ENCODE data around the gene GTF3C1. TPM values are rescaled to one million over a fixed set of nuclear protein-coding genes. Genes with fewer than 3 reads are reported as not detected.

GTF3C1 gene
- total and polyA plus RNA-seq, 2 of the 8 experiments (the other 6 are each of a cell fraction or from before 2014, with no cell fraction given), result 89.3 to 126 TPM

- TF ChIP-seq, protein P1, sequence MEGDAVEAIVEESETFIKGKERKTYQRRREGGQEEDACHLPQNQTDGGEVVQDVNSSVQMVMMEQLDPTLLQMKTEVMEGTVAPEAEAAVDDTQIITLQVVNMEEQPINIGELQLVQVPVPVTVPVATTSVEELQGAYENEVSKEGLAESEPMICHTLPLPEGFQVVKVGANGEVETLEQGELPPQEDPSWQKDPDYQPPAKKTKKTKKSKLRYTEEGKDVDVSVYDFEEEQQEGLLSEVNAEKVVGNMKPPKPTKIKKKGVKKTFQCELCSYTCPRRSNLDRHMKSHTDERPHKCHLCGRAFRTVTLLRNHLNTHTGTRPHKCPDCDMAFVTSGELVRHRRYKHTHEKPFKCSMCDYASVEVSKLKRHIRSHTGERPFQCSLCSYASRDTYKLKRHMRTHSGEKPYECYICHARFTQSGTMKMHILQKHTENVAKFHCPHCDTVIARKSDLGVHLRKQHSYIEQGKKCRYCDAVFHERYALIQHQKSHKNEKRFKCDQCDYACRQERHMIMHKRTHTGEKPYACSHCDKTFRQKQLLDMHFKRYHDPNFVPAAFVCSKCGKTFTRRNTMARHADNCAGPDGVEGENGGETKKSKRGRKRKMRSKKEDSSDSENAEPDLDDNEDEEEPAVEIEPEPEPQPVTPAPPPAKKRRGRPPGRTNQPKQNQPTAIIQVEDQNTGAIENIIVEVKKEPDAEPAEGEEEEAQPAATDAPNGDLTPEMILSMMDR (IDR thresholded peaks at IDR 0.05; ENCODE audit: control extremely low read depth in 1 of 3, insufficient read depth in 1 of 3, low read depth in 1 of 3, low read length in 3 of 3), result no peak
- TF ChIP-seq SIN3A (conservative IDR thresholded peaks at IDR 0.05 in 1 of 2, IDR thresholded peaks at IDR 0.05 in 1 of 2; ENCODE audit: low read depth in 1 of 2, low read length in 2 of 2) (no peak), CHD1 (IDR thresholded peaks at IDR 0.05; ENCODE audit: low read depth, low read length) (no peak), EGR1 (IDR thresholded peaks at IDR 0.05; ENCODE audit: borderline replicate concordance, low read depth, low read length) (no peak), RFX5 (IDR thresholded peaks at IDR 0.05; ENCODE audit: borderline replicate concordance, low read depth, low read length) (no peak), GABPA (IDR thresholded peaks at IDR 0.05; ENCODE audit: borderline replicate concordance, insufficient read depth, low read length) (no peak), ASH2L (IDR thresholded peaks at IDR 0.05; ENCODE audit: low read length) (no peak)
Measured at GRCh38 chr16:27462200-27462845, 87.4 kb downstream of the GTF3C1 start (continued).
